ENCODE data around the gene CACHD1. TPM values are rescaled to one million over a fixed set of nuclear protein-coding genes. Genes with fewer than 3 reads are reported as not detected.

The CACHD1 gene
- total and polyA plus RNA-seq, 2 experiments from 2014 or later: 41.3 to 54.4 TPM

- Histone ChIP-seq H3K36me3 (no peaks in the 10 kb centered on the region), H3K27ac (no peak overlapping the region), H3K4me1 (ENCODE audit: low read depth) (no peaks in the 10 kb centered on the region), H3K27me3 (peaks cover 14% of the 10 kb centered on the region), H3K4me3 (no peak overlapping the region), H3K9me3 (ENCODE audit: low read depth) (no peaks in the 10 kb centered on the region)
- TF ChIP-seq CTCF (IDR thresholded peaks at IDR 0.05; ENCODE audit: low read depth, low read length): no peak
- no peak for DNase-seq (ENCODE audit: low read depth in 1 of 2, low spot score in 1 of 2)
Measured at GRCh38 chr1:64440183-64440826, 29.6 kb upstream of the CACHD1 start.

GRCh38 chr1:64451440-64451839 is 18.5 kb upstream of the CACHD1 start:
- H3K4me3 ChIP-seq: no peak overlapping the region
- H3K27me3 ChIP-seq: peaks cover 66% of the 10 kb centered on the region
- no peaks in the 10 kb centered on the region for H3K4me1 ChIP-seq (ENCODE audit: low read depth)
- TF ChIP-seq CTCF (IDR thresholded peaks at IDR 0.05; ENCODE audit: low read depth, low read length): no peak
- no peaks in the 10 kb centered on the region for H3K36me3 ChIP-seq
- DNase-seq (ENCODE audit: low read depth in 1 of 2, low spot score in 1 of 2): no peak
- H3K27ac ChIP-seq: no peak overlapping the region
- H3K9me3 ChIP-seq (ENCODE audit: low read depth): no peaks in the 10 kb centered on the region

- TF ChIP-seq CTCF (IDR thresholded peaks at IDR 0.05; ENCODE audit: low read depth, low read length): no peak
- no peaks in the 10 kb centered on the region for H3K9me3 ChIP-seq (ENCODE audit: low read depth)
- H3K27ac ChIP-seq: no peak overlapping the region
- no peak for DNase-seq (ENCODE audit: low read depth in 1 of 2, low spot score in 1 of 2)
- H3K4me1 ChIP-seq (ENCODE audit: low read depth): no peaks in the 10 kb centered on the region
- H3K4me3 ChIP-seq: no peak overlapping the region
- no peaks in the 10 kb centered on the region for H3K36me3 ChIP-seq
- peaks cover 65% of the 10 kb centered on the region for H3K27me3 ChIP-seq
Measured at GRCh38 chr1:64453688-64454087, 16.2 kb upstream of the CACHD1 start.

- Histone ChIP-seq H3K36me3 (no peaks in the 10 kb centered on the region), H3K27ac (no peak overlapping the region), H3K4me3 (no peak overlapping the region), H3K27me3 (peaks cover 71% of the 10 kb centered on the region), H3K4me1 (ENCODE audit: low read depth) (no peaks in the 10 kb centered on the region), H3K9me3 (ENCODE audit: low read depth) (no peaks in the 10 kb centered on the region)
- TF ChIP-seq CTCF (IDR thresholded peaks at IDR 0.05; ENCODE audit: low read depth, low read length): no peak
- no peak for DNase-seq (ENCODE audit: low read depth in 1 of 2, low spot score in 1 of 2)
Measured at GRCh38 chr1:64458915-64459314, 11.0 kb upstream of the CACHD1 start.

- Histone ChIP-seq H3K27ac (no peak overlapping the region), H3K4me1 (ENCODE audit: low read depth) (no peaks in the 10 kb centered on the region), H3K36me3 (no peaks in the 10 kb centered on the region), H3K9me3 (ENCODE audit: low read depth) (no peaks in the 10 kb centered on the region), H3K27me3 (peaks cover 69% of the 10 kb centered on the region), H3K4me3 (no peak overlapping the region)
- TF ChIP-seq CTCF (IDR thresholded peaks at IDR 0.05; ENCODE audit: low read depth, low read length): no peak
- no peak for DNase-seq (ENCODE audit: low read depth in 1 of 2, low spot score in 1 of 2)
Measured at GRCh38 chr1:64459743-64460142, 10.2 kb upstream of the CACHD1 start.

All from cardiac muscle cell (in vitro differentiated cells and primary cell).